NCI-H2227 treated with DMSO at 0.1 percent for 48 hours (cell line): Measurements from ENCODE around the gene BHLHE40.

Experiments used
- DNase-seq: peaks from one replicate; lab custom pipeline; 2025; lab: John Stamatoyannopoulos, UW

BHLHE40 gene

GRCh38 chr3:4979428-4980228 lies at the start of gene BHLHE40:
BHLHE40 (plus strand) TSS chr3:4979437; CDS start chr3:4979719, 282 bp downstream.
- no peak for DNase-seq

- DNase-seq, result no peak
These were observed 48.7 kb upstream of the BHLHE40 start for GRCh38 chr3:4930501-4930900.

GRCh38 chr3:4934050-4934449 lies 45.2 kb upstream of the BHLHE40 start:
- no peak for DNase-seq

DNA sequence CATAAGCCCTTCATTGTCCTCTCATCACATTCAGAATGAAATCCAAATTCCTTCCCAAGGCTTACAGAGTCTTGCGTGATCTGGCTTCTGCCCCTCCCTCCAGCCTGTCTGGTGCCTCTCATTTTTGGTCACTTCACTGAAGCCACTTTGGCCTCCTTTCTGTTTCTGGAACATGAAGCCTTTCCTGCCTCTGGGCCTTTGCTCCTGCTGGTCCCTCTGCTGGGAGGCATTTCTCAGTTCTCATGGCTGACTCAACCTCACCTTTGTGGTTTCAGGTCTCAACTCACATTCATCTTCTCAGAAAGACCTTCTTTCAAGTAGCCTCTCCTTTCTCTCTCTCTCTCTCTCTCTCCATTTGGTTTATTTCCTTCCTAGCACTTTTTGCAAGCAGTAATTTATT lies 43.9 kb upstream of the BHLHE40 start:
- DNase-seq, result no peak

DNA sequence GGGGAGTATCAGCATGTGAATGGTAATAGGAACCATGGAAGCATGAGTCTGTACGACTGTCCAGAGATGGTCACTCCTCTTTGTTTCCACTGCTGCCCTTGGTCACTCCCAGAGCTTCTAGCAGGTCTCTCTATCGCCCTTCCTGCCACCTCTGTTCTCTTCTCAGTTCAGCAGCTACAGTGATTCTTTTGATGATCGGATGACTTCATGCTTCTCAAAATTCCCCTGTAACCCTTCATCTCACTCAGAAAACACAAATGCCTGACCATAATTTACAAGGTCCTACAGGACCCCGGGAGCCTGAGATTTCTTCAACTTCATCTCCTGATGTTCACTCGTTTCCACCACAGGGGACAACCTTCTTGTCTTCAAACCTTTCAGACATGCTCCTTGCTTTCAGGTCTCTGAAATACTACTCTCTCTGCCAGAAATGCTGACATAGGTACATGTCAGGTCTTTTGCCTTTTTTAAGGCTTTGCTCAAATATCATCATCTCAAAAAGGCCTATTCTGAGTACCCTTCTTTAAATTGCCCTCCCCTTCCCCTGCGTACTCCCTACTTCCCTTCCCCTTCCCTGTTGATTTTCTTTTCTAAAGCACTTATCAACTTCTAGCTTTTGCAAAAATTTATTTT lies 42.1 kb upstream of the BHLHE40 start:
- DNase-seq, result no peak

DNA sequence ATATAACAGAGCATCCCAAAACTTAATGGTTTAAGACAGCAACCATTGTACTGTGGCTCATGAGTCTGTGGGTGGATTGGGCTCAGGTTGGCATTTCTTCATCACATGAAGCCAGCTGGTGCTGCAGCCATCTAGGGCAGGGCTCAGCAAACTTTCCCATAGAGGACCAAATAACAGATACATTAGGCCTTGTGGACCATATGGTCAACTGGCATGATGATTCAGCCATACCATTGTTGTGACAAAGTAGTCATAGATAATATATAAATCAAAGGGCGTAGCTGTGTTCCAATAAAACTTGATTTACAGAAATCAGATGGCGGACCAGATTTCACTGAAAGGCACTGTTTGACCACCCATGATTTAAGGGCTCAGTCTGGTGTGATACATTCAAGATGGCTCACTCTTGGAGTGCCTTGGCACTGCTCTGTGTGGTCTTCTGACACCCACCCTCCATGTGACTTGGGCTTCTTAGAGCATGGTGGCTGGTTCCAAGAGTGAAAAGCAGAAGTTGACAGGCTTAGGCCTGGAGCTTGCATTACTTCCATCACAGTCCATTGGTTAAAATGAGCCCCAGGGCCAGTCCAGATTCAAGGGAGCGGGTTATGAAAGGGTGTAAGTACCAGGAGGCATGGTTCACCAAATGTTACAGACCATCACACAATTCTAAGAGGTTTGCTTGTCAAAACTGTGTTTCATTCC lies 40.8 kb upstream of the BHLHE40 start:
- no peak for DNase-seq

- no peak for DNase-seq
These were observed 40.0 kb upstream of the BHLHE40 start for GRCh38 chr3:4939276-4939675.

DNA sequence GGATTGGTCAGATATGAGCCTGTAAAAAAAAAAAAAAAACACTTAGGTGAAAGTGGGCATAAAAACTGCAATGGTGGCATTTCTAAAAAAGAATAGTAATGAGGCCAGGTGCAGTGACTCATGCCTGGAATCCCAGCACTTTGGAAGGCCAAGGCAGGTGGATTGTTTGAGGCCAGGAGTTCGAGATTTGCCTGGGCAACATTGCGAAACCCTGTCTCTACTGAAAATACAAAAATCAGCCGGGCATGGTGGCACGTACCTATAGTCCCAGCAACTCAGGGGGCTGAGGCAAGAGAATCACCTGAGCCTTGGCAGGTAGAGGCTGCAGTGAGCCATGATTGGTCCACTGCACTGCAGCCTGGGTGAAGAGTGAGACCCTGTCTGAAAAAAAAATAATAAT lies 38.3 kb upstream of the BHLHE40 start:
- no peak for DNase-seq

GRCh38 chr3:4943549-4943948 lies 35.7 kb upstream of the BHLHE40 start:
- no peak for DNase-seq

- no peak for DNase-seq
These were observed 33.9 kb upstream of the BHLHE40 start for GRCh38 chr3:4945324-4945723.

DNA sequence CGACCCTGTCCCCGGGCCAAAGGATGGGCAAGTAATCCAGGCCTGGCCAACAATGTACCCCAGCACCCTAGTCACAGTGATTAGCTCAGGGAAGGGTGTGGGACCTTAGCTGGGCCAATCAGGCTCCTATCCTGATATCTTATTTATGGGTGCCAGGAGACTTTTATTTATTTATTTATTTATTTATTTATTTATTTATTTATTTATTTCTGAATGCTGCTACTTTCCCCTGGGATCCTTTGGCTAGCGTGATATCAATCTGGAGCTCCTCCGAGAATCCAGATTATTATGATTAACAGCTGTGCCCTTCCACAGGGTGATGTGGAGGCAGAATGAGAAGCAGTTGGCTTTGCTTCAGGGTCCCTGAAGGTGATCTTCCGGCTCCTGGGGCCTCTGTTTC lies 32.2 kb upstream of the BHLHE40 start:
- DNase-seq, result no peak

DNA sequence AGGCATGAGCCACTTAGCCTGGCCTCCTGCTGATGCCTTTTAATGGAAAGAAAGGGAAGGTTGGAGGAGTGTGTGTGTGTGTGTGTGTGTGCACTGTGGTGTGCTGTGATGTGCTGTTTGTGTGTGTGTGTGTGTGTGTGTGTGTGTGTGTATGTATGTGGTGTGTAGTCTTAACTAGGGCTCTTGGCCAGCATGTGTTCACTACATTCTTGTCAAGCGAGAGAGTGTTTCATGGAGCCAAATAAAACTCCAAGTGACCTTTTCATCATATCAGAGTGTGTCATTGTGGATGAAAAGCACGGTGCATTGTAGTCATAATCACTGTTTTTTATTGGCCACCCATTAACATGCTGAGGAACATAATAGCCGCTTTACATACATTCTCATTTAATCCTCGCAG lies 30.8 kb upstream of the BHLHE40 start:
- DNase-seq, result no peak

DNA sequence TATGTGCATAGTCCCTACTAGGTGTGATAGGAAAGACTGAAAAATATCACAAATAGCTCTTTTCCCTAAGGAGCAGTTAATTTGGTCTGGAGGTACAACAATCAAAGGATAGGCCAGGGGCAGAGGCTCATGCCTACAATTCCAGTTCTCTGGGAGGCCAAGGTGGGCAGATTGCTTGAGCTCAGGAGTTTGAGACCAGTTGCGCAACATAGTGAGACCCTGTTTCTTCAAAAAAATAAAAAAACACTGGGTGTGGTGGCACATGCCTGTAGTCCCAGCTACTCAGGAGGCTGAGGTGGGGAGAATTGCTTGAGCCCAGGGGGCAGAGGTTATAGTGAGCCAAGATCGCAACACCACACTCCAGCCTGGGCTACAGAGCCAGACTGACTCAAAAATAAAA lies 30.2 kb upstream of the BHLHE40 start:
- no peak for DNase-seq

DNA sequence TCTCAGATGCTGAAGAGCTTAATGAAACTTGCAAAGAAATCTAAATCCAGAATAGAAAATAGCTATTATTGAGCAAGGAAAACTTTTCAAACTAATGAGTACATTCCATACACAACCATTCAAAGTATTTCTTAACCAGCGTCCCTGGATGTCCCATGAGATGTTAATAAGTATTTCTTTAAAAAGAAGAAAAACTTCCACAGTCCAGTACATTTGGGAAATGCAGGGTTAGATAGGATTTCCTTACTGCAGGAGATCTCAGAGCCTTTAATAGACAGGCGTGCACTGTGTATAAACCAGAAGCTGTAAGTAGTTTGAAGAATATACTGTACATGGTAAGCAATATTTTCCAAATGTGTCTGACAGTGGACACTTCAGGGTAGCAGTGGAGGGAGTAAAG lies 29.6 kb upstream of the BHLHE40 start:
- no peak for DNase-seq

DNA sequence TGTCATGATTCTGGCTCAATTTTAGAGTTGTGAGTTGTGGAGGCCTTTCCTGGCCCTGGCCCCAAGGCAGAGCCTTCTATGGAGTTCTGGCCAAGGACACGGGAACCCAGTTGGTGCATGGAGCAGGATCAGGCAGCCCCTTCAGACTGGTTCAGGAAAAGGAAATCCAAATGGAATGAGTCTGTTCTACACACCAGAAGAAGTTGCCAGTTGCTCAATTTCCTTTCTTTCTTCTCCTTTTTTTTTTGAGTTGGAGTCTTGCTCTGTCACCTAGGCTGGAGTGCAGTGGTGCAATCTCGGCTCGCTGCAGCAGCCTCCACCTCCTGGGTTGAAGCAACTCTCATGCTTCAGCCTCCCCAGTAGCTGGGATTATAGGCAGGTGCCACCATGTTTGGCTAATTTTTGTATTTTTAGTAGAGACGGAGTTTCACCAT lies 28.9 kb upstream of the BHLHE40 start:
- no peak for DNase-seq

GRCh38 chr3:4950948-4951347 lies 28.3 kb upstream of the BHLHE40 start:
- DNase-seq, result no peak

GRCh38 chr3:4953119-4953518 lies 26.1 kb upstream of the BHLHE40 start:
- no peak for DNase-seq

DNA sequence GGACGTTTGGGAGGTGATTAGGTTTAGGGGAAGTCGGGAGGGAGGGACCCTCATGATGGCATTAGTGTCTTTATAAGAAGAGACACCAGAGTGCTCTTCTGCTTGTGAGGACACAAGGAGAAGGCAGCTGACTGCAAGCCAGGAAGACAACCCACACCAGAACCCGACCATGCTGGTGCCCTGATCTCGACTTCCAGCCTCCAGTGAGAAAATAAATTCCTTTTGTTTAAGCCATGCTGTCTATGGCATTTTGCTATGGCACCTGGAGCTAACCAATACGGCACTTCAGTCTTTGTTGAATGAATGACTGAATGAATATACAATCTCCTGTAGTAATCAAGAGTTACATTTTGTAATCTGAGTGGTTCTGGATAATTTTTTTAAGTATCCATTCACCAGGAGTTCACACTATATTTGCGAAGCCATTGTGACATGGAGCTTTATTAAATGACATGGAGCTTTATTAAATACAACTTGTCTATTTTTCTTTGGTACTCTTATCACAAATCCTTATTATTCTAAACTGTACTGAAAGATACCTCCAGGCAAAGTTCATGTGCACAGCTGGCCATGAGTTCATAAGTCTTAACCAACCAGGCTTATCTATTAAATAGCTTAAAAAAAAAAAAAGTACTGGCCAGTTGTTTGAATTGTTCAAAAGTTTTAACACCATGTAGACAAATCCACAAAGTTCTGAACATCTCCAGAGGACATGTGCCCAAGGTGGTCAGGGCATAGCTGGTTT lies 24.8 kb upstream of the BHLHE40 start:
- no peak for DNase-seq

DNA sequence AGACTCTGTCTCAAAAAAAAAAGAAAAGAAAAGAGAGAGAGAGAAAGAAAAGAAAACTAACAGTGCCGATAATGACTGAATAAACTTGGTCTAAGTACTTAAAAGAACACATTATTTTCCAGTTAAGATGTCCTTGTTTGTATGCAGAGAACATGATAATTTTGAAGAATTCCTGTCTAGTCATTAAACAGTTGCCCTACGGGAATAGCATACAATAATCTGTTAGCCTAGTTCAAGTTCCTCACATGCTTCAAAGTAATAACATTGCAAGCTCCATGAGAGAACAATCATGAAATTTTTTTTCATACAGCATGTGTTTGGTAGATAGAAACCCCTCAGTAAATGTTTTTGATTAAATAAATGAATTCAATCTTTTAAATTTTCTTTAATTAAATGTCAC lies 23.1 kb upstream of the BHLHE40 start:
- no peak for DNase-seq

- no peak for DNase-seq
These were observed 22.5 kb upstream of the BHLHE40 start for GRCh38 chr3:4956738-4957137.

- no peak for DNase-seq
These were observed 21.3 kb upstream of the BHLHE40 start for GRCh38 chr3:4957978-4958377.

DNA sequence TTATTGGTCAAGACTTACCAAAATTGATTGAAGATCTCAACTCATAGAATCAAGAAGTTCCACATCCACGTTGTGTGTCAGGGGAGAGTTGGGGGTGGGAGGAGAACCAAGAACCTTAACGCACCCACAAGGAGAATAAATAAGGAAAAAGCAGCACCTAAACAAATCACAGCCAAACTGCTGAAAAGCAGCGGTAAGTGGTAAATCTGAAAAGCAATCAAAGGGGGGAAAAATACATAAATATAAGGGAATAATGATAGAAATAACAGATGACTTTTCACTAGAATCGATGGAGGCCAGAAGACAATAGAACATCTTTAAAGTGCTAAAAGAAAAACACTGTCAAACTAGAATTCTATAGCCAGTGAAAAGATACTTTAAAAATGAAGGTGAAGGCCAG lies 20.1 kb upstream of the BHLHE40 start:
- no peak for DNase-seq
